GM13977 (cell line): ENCODE results near the gene MVB12A.
A peak's percentile ranks its signal among the peaks of the same experiment; 100 is the strongest.

Experiments
- DNase-seq: peaks from one replicate; pipeline ENCODE4 v3.0.0; 2012; ENCODE audit warnings: low spot score
- CTCF ChIP-seq: IDR thresholded peaks from 2 replicates; pipeline ENCODE4 v1.5.1; 2012; ENCODE audit warnings: mild to moderate bottlenecking, control low read depth; ENCODE audit not compliant: insufficient read depth; ENCODE audit errors: extremely low read depth, missing control alignments
- in situ Hi-C: fragments of 300-500 bp; cut with MboI; formaldehyde crosslinking; loops from one replicate; pipeline ENCODE4 v1.12.0; 2022; ENCODE audit warnings: low sequenced_read_pairs, low pct_unique_long_range_greater_than_20kb, mixed read lengths, inconsistent platforms; ENCODE audit not compliant: unreplicated experiment

MVB12A gene

DNA sequence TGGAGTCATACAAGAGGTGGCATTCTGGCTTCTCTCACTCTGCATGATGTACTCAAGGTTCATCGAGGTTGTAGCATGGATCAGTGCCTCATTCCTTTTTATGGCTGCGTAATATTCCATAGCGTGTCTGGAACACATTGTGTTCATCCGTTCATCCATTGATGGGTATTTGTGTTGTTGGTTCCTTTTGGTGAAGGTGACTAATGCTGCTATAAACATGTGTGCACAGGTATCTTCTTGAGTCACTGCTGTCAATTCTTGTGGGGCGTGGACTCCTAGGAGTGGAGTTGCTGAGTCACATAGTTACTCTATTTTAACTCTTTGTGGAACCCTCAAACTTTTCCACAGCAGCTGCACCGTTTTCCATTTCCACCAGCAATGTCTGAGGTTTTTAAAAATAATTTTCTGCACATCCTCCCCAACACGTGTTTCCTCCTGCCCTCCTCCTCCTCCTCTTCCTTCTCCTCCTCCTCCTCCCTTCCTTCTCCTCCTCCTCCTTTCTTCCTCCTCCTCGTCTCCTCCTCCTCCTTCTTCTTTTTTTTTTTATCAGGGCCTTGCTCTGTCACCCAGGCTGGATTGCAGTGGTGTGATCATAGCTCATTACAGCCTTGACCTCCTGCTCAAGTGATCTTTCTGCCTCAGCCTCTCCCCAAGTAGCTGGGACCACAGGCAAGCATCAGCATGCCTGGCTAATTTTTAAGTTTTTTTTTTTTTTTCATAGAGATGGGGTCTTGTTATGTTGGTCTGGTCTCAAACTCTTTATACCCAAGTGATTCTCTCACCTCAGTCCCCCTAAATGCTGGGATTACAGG, 30.6 kb downstream of the MVB12A start:
- no peak for TF ChIP-seq CTCF
- in situ Hi-C loops, result no loop called here
- DNase-seq, result peak; percentile 54

DNA sequence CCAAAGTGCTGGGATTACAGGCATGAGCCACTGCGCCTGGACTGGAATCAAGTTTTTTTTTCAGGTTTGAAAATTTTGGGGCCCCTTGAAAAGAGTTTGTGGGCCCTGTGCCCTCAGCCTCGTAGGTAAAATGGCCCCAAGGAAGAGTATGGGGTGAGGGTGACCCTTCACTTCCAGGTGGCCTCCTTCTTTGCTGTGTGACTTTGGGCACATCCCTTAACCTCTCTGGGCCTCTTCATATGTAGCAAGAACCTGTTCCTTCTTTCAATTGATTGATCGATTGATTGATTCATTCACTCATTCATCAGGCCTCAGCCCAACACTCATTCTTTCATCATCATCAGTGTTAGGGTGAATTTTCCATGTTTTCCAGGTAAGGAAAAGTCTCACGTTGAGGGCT, 32.0 kb downstream of the MVB12A start:
- no peak for TF ChIP-seq CTCF
- in situ Hi-C loops, result no loop called here

GRCh38 chr19:17454576-17455071, 34.8 kb downstream of the MVB12A start:
- TF ChIP-seq CTCF, result no peak
- in situ Hi-C loops, result no loop called here

More for the DNA sequence above, 32.0 kb downstream of the MVB12A start:
- DNase-seq, result no peak

GRCh38 chr19:17455308-17456123, 35.7 kb downstream of the MVB12A start:
- in situ Hi-C loops, result no loop called here
- no peak for TF ChIP-seq CTCF
- DNase-seq, result no peak

More at GRCh38 chr19:17454576-17455071, 34.8 kb downstream of the MVB12A start:
- DNase-seq, result peak; percentile 32

DNA sequence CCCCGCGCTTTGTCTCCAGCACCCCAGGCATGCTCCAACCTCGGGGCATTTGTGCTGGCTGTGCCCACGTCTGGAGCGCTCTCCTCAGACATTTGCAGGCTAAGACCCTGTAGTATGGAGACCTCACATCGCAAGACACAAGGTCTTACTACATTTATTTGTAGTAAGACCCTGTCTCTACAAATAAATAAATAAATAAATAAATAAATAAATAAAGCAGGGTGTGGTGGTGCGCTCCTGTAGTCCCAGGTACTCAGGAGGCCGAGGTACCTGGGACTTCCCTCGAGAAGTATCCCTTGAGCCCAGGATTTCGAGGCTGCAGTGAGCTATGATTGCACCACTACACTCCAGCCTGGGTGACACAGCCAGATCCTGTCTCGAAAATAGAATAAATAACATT, 36.3 kb downstream of the MVB12A start:
- no peak for DNase-seq
- in situ Hi-C loops, result no loop called here

More for the DNA sequence above, 36.3 kb downstream of the MVB12A start:
- no peak for TF ChIP-seq CTCF
